HG02610 (cell line): ENCODE measurements around the gene VEGFD.
"Not testable (repeated sequence)": the region's sequence is repeated elsewhere in the genome, so short reads cannot be mapped to it uniquely, and the experiment has no call there.

Experiments used
- ATAC-seq: cut with Tn5 transposase; IDR thresholded peaks from one replicate; pipeline ENCODE4 v1.9.1; 2021; ENCODE audit warnings: mild to moderate bottlenecking, moderate library complexity; ENCODE audit not compliant: unreplicated experiment

VEGFD gene

GRCh38 chrX:15314472-15314871 is 69.7 kb downstream of the VEGFD start:
- ATAC-seq: no peak

- no peak for ATAC-seq
Measured at GRCh38 chrX:15311119-15311518, 73.1 kb downstream of the VEGFD start.

- ATAC-seq: no peak
Measured at GRCh38 chrX:15310117-15310516, 74.1 kb downstream of the VEGFD start.

GRCh38 chrX:15305899-15306298 is 78.3 kb downstream of the VEGFD start:
- not testable (repeated sequence) for ATAC-seq

GRCh38 chrX:15301924-15302323 is 82.3 kb downstream of the VEGFD start:
- no peak for ATAC-seq

- no peak for ATAC-seq
Measured at GRCh38 chrX:15299941-15300851, 84.0 kb downstream of the VEGFD start.

GRCh38 chrX:15298780-15299179 is 85.4 kb downstream of the VEGFD start:
- no peak for ATAC-seq

GRCh38 chrX:15298201-15298600 is 86.0 kb downstream of the VEGFD start:
- no peak for ATAC-seq
